NB4 (cell line): ENCODE data around the gene ZBTB7C.

Experiments used
- DNase-seq: peaks from one replicate; pipeline ENCODE4 v3.0.0; 2010; ENCODE audit warnings: low read depth
- H3K4me3 ChIP-seq: one replicate; pipeline ENCODE4 v1.5.1; 2011; ENCODE audit warnings: mild to moderate bottlenecking, low read depth, low read length, moderate library complexity
- CTCF ChIP-seq: IDR thresholded peaks from one replicate; pipeline ENCODE4 v1.5.1; 2012; ENCODE audit warnings: low read depth, low read length
- MAX ChIP-seq: IDR thresholded peaks from 2 replicates; pipeline ENCODE4 v1.6.1; 2011; ENCODE audit warnings: low read depth, low read length
- MYC ChIP-seq: IDR thresholded peaks from 2 replicates; pipeline ENCODE4 v1.6.1; 2011; ENCODE audit warnings: low read depth, low read length
- POLR2A ChIP-seq: IDR thresholded peaks from 2 replicates; pipeline ENCODE4 v1.6.1; 2011; ENCODE audit warnings: mild to moderate bottlenecking; ENCODE audit not compliant: insufficient read length; ENCODE audit errors: extremely low read depth

The ZBTB7C gene

GRCh38 chr18:48017635-48018034, 391.5 kb downstream of the ZBTB7C start:
- no peak for TF ChIP-seq MYC
- TF ChIP-seq POLR2A = no peak
- TF ChIP-seq MAX = no peak
- no peak for TF ChIP-seq CTCF
- no peak for DNase-seq
- H3K4me3 ChIP-seq = no peak overlapping the region

- H3K4me3 ChIP-seq = no peak overlapping the region
- TF ChIP-seq CTCF = no peak
- no peak for TF ChIP-seq POLR2A
- no peak for TF ChIP-seq MYC
- TF ChIP-seq MAX = no peak
- no peak for DNase-seq
These were observed 396.0 kb downstream of the ZBTB7C start for GRCh38 chr18:48013162-48013561.

- no peak for TF ChIP-seq MYC
- TF ChIP-seq POLR2A = no peak
- no peak for TF ChIP-seq MAX
- no peak for TF ChIP-seq CTCF
- no peak overlapping the region for H3K4me3 ChIP-seq
- DNase-seq = no peak
These were observed 397.2 kb downstream of the ZBTB7C start for GRCh38 chr18:48011926-48012465.

GRCh38 chr18:48010264-48010663, 398.9 kb downstream of the ZBTB7C start:
- no peak overlapping the region for H3K4me3 ChIP-seq
- DNase-seq = no peak
- TF ChIP-seq MYC = no peak
- no peak for TF ChIP-seq POLR2A
- no peak for TF ChIP-seq CTCF
- TF ChIP-seq MAX = no peak

- no peak for DNase-seq
- TF ChIP-seq MYC = no peak
- TF ChIP-seq POLR2A = no peak
- TF ChIP-seq MAX = no peak
- TF ChIP-seq CTCF = no peak
- no peak overlapping the region for H3K4me3 ChIP-seq
These were observed 400.0 kb downstream of the ZBTB7C start for GRCh38 chr18:48009116-48009745.
